GM18499 (cell line): ENCODE results near the gene DLGAP4.

ENCODE experiments used
- ATAC-seq: cut with Tn5 transposase; IDR thresholded peaks from one replicate; pipeline ENCODE4 v1.9.1; 2021; ENCODE audit warnings: moderate number of reproducible peaks; ENCODE audit not compliant: insufficient read depth, unreplicated experiment

DLGAP4 gene

DNA sequence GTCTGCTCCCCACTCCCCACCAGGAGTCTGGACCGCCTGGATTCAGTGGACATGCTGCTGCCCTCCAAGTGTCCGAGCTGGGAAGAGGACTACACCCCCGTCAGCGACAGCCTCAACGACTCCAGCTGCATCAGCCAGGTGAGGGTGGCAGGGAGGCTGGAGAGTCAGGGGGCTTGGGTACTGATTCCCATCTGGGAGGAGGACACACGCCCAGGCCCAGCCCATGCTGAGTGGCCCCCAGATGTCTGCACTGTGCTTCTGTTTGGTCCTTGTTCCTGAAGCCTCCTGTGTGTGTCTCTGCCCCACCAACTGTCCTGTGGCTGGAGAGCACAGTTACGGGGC lies 133.6 kb downstream of the DLGAP4 start:
- ATAC-seq = no peak

DNA sequence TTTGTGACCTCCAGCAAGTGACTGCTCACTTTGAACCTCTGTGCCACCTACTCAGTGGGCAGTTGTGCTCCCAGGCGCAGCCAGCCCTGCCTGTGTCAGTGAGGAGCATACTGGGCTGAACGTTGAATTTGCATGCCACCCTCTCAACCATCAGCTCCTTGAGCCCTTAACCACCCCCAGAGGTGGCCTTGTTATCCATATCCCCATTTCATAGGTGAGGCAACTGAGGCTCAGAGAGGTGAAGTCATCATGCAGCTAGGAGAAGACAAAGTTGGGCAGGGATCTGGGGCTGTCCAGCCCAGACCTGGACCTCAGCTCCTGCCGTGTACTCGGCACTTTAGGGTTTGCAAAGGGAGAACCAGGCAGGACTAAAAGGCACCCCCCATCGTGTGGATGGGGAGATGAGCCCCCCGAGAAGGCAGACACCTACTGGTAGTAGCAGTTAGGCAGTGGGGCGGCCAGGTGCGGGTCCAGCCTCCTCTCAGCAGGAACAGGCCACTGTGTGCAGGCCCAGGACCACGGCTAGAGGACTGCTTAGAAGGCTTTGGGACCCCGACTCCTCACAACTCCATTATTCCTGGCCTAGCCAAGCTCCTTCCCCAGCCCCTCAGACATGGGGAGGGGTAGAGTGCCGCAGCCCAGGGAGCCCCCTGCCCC lies 134.4 kb downstream of the DLGAP4 start:
- no peak for ATAC-seq

DNA sequence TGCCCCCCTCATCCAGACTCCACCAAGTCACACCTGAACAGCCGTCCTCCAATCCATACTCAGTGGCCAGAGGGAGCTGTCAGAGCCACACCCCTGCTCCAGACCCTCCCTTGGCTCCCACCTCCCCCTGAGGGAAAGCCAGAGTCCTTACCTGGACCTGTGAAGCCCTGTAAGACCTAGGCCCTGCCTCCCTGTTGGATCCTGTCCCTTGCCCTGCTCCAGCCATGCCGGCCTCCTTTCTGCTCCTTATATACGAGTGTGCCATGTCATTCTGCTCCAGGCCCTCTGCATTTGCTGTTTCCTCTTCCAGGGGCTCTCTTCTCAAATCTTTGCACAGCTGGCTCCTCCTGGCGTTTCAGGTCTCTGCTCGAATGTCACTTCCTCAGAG lies 134.9 kb downstream of the DLGAP4 start:
- no peak for ATAC-seq

DNA sequence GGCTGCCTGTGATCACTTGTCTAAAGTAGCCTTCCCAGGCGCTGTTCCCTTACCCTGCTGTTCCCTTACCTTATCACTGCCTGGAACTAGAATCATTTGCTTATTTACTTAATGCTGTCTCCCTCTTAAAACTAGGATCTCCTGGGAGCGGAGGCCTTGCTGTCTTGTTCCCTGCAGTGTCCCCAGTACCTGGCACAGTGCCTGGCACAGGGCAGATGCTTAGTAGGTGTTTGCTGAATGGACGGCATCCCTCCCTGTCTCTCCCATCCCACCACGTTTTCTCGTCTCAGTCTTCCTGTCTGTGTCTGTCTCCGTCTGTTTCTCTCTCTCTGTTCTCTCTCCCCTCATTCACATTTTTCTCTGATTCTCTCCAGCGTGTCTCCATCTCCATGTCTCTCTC lies 135.3 kb downstream of the DLGAP4 start:
- no peak for ATAC-seq

DNA sequence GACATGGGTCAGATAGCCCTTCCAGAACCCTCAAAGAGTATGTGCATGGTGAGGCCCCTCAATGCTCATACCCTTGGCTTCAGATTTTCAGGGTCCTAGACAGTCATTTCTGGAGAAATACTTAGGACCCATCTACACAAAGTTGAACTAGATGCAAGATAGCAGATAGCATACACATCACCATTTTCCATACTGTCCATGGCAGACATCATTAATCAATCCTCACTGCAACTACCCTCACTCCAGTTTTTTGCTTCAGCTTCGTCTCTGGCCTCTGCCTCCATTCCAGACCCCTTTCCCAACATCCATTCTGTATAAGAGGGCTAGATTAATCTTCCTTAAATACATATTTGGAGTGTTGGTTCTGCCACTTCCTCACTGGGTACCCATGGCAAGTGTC lies 139.7 kb downstream of the DLGAP4 start:
- ATAC-seq = no peak

DNA sequence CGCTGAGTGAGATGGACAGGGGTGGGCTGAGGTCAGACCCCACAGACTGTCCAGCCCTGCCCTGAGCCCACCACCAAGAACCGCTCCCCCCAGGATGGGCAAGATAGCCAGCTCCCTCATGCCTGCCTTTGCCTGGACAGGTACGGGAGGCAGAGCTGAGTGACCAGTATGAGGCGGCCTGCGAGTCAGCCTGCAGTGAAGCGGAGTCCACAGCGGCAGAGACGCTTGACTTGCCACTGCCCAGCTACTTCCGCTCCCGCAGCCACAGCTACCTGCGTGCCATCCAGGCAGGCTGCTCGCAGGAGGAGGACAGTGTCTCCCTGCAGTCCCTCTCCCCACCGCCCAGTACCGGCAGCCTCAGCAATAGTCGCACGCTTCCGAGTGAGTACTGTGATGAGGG lies 140.4 kb downstream of the DLGAP4 start:
- no peak for ATAC-seq

DNA sequence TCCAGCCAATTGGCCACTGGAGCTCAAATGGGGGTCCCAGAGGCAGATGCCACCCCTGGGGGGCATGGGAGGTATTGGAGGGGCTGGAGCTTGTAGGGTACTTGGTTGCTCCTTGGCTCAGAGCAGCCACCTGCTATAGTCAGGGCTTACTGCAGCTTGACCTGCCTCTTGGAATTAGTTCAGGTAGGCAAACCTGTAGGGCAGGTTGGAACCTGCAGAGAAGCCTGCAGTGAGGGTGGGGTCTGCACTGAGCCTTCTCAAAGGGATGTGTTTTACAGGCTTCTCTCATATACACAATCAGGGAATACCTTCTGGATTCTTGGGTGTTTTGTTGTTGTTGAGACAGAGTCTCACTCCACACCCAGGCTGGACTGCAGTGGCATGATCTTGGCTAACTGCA lies 141.0 kb downstream of the DLGAP4 start:
- ATAC-seq = no peak

DNA sequence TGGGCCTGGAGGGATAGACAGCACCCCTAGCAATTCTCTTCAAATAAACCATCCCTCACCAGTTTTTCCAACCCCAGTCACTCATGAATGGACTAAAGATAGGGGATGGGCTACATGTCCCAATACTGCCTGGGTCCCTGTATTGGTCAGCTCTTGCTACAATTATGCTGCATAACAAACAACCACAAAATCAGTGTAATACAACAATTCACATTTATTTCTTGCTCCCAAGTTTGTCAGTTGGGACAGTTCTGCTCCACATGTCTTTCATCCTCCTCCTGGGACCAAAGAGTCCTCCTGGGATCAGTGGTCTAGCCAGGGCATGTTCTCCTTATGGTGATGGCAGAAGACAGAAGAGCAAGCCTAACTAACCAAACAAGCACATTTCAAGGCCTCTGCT lies 143.5 kb downstream of the DLGAP4 start:
- ATAC-seq = no peak

DNA sequence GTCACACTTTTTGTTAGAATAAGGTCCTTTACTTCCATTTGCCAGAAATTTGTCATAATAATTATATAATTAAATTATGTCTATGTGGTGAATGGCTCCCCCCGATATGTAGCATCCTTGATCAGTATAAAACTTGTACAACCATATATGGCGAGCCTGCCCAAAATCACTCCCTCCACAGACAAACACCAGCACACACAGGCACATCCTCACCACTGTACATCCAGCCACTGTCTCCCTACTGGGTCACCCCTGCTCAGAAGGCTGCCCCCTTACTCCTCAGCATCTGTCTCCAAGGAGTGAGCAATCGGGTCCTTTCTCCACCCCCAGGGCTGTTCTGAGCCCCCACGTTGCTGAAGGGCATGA lies 148.2 kb downstream of the DLGAP4 start:
- ATAC-seq = no peak

DNA sequence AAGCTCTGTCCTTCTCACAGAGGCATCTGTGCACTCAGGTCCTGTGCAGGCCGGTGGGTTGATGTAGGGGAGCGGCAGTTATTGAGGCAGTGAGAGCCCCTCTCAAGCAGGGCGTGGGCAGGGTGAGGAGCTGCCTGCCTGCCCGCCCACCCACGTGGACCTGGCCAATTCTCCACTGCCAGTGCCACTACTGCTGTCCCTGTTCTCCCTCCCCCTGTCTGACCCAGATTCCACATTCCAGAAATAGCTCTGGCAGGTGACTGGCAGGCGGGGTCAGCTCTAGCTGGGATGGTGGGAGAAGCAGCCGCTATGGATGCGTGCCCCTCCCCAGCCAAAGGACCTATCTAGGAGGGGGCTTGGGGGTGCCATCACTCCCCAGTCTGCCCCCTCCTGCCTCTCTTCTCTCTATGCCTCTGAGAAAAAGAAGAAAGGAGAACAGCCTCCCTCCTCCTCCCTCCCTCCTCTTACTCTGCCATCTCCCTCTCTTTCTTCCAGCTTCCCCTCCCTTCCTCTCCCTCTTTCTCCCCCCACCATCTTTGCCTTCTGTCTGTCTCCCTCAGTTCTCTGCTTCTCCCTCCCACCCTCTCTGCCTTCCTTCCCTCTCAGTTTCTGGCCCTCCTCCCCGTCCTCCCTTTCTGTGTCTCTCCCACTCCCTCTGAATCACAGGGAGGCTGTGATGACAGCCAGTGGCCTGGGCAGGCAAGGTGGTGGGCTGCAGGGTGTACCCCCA lies 148.7 kb downstream of the DLGAP4 start:
- no peak for ATAC-seq

DNA sequence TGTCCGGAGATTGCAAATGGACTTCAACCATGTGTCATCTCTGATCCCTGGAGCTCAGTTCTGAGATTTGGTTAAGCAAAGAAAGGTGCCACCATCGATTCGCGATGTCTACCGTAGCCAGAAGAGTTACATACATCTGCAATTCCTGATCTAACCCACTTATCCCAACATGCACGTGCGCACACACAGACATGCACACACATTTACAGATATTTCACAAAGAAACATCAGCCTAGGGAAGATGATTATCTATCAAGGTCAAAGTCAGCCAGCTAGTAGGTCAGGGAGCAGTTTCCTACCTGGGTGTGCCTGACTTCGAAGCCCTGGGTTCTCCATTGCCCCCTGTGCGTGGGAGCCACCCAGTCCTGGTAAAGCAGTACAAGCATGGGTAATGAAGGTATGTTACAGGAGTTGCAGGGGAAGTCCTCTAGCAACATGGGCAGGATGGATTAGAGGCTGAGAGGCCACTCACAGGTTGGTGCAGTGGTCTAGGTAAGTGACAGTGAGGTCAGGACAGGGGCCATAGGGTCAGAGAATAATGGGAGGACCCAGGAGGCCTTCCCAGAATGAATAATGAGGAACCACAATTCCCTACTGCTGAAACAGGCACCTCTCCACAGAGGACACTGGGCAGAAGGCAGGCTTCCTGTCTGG lies 150.0 kb downstream of the DLGAP4 start:
- ATAC-seq = no peak

DNA sequence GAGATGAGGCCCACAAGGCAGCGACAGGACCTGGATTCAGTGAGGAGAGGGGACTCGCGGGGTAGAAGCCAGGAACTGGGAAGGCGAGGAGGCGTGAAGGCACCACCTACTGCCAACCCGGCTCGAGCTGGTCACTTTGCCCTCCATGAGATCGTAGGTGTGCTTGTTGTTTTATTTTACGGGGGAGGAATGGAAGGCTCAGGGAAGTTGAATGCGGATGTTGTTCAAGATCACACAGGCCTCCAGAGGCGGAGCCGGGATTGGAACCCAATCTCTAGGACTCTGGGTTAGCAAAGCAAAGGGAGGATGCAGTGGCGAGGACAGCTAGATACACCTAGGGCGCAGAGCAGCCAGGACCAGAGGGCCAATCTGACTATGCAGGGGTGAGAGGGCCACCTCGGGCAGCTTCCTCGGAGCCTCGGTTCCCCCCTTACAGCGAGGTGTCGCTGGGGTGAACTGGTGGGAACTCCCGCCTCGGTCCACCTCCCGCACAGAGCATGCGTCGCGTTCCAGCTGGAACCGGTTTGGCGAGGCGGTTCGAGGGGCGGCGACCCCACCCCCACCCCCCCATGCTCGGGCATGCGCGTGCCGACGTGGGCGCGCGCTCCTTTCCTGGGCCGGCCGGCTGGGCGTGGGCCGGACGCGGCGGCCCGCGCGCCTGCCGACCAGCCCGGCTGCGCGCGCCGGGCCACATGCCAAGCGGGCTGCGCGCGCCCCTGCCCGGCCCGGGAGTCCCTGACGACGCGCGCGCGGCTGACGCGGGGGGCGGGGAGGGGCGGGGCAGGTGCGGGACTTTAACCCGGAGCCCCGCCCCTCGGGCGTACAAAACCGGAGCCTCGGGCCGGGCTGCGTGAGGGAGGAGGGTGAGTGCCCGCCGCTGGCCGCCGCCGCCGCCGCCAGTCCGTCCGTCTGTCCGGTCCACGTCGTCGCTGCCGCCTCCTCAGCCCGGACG lies 154.8 kb downstream of the DLGAP4 start:
- ATAC-seq = no peak

DNA sequence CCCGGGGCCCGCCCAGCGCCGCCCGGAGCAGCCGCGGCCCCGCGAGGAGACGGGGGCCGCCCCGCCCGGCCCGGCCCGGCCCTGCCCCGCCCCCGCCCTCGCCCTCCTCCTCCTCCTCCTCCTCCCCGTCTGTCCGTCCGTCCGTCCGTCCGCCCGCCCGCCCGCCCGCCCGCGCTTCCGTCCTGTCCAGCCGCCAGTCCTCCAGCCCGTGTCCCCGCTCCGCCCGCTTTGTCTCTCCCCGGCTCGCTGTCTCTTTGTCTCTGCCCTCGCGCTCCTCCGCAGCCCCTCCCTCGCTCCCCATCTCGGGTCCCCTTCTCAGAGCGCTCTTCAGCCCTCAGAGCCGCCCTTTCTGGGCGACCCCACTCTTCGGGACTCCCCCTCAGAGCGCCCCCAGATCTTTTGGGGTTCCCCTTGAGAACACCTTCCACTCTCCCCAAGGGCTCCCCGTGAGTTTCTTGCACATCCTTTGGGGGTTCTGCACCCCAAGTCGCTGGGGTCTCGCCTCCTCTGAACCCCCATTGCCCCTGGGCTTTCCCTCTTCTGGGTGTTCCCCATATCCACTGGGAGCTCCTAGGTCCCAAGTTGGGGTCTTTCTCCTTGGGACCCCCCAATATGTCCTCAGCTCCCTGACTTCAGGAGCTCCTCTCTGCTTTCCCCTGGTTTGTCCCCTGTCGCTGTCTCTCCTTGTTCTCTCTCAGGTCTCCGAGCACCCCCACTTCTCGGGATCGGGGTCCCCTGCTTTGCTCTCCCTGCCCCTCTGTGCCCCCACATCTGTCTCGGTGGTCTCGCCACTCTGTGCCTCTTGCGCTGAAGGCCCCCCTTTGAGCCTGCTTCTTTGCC lies 155.7 kb downstream of the DLGAP4 start:
- ATAC-seq = no peak

DNA sequence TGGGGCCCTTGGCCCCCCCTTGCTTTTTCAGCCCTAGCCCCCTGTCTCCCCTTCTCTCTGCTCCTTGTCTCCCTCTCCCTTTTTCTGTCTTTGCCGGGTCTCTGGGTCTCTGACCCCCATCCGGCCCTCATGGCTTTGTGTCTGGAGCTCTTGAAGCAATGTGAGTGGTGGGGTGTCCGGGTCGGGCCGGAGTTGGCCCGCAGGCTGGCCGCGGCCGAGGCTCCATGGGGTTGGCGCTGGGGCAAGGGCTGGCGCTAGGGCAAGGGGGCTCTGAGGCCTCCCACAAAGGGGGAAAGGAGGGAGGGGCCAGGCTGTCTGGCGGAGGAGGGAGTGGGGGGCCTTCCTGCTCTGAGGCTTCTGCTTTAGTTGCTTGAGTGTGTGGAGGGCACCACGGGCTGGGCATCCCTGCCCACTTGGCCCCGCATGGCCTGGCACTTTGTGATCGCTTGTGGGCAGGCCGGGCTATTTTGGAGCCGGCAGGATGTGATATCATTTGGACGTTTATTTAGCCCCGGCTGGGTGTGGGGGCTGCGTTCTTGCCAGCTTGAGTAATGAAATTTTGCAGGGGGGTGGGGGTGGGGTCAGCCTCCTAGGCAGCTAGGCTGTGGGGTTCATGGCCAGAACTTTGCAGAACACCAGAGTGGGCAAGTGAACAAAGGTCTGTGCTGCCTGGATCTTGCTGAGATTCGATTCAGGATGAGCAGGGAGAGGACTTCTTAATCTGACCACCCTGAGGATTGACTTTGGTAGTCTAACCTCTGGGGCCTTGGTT lies 156.5 kb downstream of the DLGAP4 start:
- ATAC-seq = no peak

DNA sequence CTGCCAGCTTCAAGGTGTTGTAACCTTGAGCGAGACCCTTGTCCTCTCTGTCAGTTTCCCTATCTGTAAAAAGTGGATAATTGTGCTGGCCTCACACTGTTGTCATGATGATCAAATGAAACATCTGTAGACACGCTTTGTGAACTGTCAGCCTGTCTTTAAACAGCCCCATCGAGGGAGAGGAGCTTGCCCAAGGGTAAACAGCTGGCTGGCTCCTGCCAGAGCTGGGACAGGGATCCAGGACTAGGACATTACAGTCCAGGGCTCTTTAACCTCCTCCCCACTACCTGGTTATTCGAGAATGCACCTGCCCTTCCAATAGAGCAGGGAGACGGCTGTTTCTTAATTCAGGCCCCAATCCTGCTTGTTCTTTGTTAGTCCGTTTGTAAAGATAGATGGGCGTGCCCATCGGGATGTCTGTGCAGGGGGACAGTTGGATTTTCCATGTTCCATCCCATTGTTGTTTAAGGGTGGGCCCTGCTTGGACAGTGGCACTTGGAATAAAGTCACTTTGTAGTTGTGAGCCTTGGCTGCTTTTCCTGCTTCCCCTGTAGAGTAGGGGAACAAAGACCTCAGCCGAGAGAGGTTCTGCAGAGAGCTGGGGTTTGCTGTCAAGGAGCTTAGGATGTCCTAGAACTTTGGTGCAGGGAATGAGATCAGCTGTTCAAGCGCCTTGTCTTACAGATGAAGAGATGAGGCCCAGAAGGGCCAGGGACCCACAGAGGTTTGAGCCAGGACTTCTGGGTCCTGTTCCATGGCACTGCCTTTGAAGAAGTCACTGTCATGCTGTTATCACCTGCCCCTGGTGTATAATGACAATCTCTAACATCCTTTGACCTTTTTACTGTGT lies 157.3 kb downstream of the DLGAP4 start:
- ATAC-seq = no peak

DNA sequence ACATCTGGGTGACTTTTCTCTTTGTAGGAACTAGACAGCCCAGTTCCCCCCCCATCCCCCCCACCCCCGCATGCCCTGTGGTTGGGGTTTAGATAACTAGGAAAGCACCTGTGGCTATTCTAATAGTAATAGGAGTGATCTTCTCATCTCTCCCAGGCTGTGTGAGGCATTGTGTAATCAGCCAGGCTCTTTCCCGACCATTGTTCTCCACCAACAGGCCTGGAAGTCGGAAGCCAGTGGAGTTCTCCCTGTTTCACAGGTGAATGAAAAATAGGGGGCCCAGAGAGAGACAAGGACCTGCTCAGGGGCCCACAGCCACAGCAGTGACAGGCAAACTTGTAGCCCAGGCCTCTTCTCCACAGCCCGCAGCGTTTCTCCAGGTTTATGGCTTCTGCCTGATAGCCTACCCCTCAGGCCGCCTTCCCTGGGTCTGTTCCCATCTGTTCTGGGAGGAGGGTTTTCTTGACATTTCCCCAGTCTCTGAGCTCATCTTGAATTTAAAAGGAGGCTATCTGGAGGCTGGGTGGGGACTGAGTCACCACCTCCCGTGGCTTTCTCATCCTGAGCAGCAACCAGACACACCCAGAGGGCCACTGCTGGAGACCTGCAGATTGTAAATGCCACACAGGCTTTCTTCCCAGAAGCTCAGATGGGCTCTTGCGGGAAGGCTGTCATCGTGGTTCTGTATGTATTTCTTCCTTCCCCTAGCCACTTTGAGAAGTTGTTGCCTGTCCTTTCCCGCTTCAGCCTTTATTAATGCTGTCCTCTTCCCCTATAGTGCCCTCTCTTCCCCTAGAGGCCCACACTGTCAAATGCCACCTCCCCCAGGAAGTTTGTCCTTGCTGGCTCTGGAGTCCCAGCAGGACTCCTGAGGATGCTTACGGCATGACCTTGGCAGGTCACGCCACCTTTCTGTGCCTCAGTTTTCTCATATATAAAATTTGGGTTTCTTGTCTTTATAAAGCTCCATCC lies 159.3 kb downstream of the DLGAP4 start:
- no peak for ATAC-seq

DNA sequence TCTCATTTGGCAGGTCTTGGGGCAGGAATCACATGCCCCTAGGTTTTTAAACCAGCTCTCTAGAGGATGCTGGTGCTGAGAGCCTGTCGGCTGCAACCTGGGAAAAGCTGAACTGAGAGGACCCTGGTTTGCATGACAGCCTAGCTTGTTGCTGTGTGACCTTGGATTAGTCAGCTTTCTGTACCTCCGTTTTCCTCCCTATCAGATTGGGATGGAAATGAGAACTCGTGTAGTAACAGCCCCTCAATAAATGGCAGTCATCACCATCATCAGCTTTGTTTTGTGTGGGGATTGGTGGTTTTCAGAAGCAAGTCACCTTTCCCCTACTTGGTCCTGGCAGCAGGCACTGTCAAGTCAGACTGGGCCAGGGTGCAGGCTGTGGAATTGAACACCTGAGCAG lies 159.9 kb downstream of the DLGAP4 start:
- ATAC-seq = no peak
